ENCODE results near the gene TTLL11.

TTLL11 gene

GRCh38 chr9:122110100-122110833, 17.2 kb upstream of the TTLL11 start:
- DNase-seq (ENCODE audit: low spot score), result no peak

GRCh38 chr9:122109035-122109813, 16.1 kb upstream of the TTLL11 start:
- no peak for DNase-seq (ENCODE audit: low spot score)

GRCh38 chr9:122107291-122107805, 14.2 kb upstream of the TTLL11 start:
- no peak for DNase-seq (ENCODE audit: low spot score)

- DNase-seq (ENCODE audit: low spot score), result no peak
These were observed 13.5 kb upstream of the TTLL11 start for GRCh38 chr9:122106576-122106975.

GRCh38 chr9:122103985-122104384, 10.9 kb upstream of the TTLL11 start:
- no peak for DNase-seq (ENCODE audit: low spot score)

GRCh38 chr9:122102156-122102555, 9.0 kb upstream of the TTLL11 start:
- no peak for DNase-seq (ENCODE audit: low spot score)

- DNase-seq (ENCODE audit: low spot score), result no peak
These were observed 7.6 kb upstream of the TTLL11 start for GRCh38 chr9:122100756-122101155.

- DNase-seq (ENCODE audit: low spot score), result peak; percentile 83
These were observed 6.3 kb upstream of the TTLL11 start for GRCh38 chr9:122099271-122099869.

- no peak for DNase-seq (ENCODE audit: low spot score)
These were observed 4.7 kb upstream of the TTLL11 start for GRCh38 chr9:122097679-122098315.

GRCh38 chr9:122096620-122097415, 3.7 kb upstream of the TTLL11 start:
- no peak for DNase-seq (ENCODE audit: low spot score)

- DNase-seq (ENCODE audit: low spot score), result peak; percentile 56
These were observed 2.1 kb upstream of the TTLL11 start for GRCh38 chr9:122095010-122095767.

- no peak for DNase-seq (ENCODE audit: low spot score)
These were observed 1.2 kb downstream of the TTLL11 start for GRCh38 chr9:122091682-122092592.

GRCh38 chr9:122090981-122091380, 2.1 kb downstream of the TTLL11 start:
- DNase-seq (ENCODE audit: low spot score), result no peak

GRCh38 chr9:122090287-122090883, 2.7 kb downstream of the TTLL11 start:
- DNase-seq (ENCODE audit: low spot score), result no peak

GRCh38 chr9:122088880-122089706, 4.0 kb downstream of the TTLL11 start:
- DNase-seq (ENCODE audit: low spot score), result no peak

- peak; percentile 53 for DNase-seq (ENCODE audit: low spot score)
These were observed 5.5 kb downstream of the TTLL11 start for GRCh38 chr9:122087406-122088200.

GRCh38 chr9:122086873-122087272, 6.2 kb downstream of the TTLL11 start:
- no peak for DNase-seq (ENCODE audit: low spot score)

Measured in AG08396 (cell line).